H1 (cell line): ENCODE measurements around the gene CEP104. TPM values are rescaled to one million over a fixed set of nuclear protein-coding genes. Genes with fewer than 3 reads are reported as not detected.

Experiments used
- CTCF ChIA-PET: fragments of 300-600 bp; sonication (Branson Sonifier 250); formaldehyde crosslinking; loops from one replicate; lab custom pipeline; 2021; ENCODE audit not compliant: partially characterized antibody; lab: Charles Lee
- POLR2A ChIA-PET: fragments of 300-600 bp; sonication (Branson Sonifier 250); formaldehyde crosslinking; loops from one replicate; lab custom pipeline; 2021; ENCODE audit warnings: inconsistent platforms; ENCODE audit not compliant: partially characterized antibody; lab: Charles Lee
- DNase-seq, 2 experiments: peaks; one replicate each; pipeline versions ENCODE4 v3.0.0 to v3.0.0-alpha.2; 2010 to 2022; ENCODE audit warnings: low spot score in 2 of 2, low read depth in 1 of 2, mixed read lengths in 1 of 2
- FAIRE-seq: peaks from 2 replicates; lab custom pipeline; 2011; peaks lifted over from hg19 to GRCh38; lab: Jason Lieb, UNC
- H2AFZ ChIP-seq: 2 replicates; pipeline ENCODE4 v1.8.1; 2012; ENCODE audit warnings: low read length, inconsistent platforms
- H2AK5ac ChIP-seq: 2 replicates; pipeline ENCODE4 v1.6.1; 2013; ENCODE audit warnings: low read depth, low read length
- H2BK120ac ChIP-seq: replicated peaks from 2 replicates; pipeline ENCODE3; 2013; ENCODE audit warnings: low read depth, low read length, inconsistent platforms
- H2BK12ac ChIP-seq: 2 replicates; pipeline ENCODE4 v1.6.1; 2013; ENCODE audit warnings: low read depth, low read length
- H2BK15ac ChIP-seq: 2 replicates; pipeline ENCODE4 v1.6.1; 2013; ENCODE audit warnings: low read length
- H2BK20ac ChIP-seq: 2 replicates; pipeline ENCODE4 v1.6.1; 2013; ENCODE audit warnings: low read length
- H2BK5ac ChIP-seq: 2 replicates; pipeline ENCODE4 v1.6.1; 2013; ENCODE audit warnings: low read depth, low read length
- H3K14ac ChIP-seq: 2 replicates; pipeline ENCODE4 v1.6.1; 2013; ENCODE audit warnings: inconsistent platforms; ENCODE audit not compliant: insufficient read length
- H3K18ac ChIP-seq: 2 replicates; pipeline ENCODE4 v1.6.1; 2013; ENCODE audit warnings: low read length; ENCODE audit errors: extremely low read depth
- H3K23ac ChIP-seq: 2 replicates; pipeline ENCODE4 v1.6.1; 2013; ENCODE audit warnings: inconsistent platforms; ENCODE audit not compliant: insufficient read length
- H3K23me2 ChIP-seq: 2 replicates; pipeline ENCODE4 v1.6.1; 2013; ENCODE audit warnings: low read depth, low read length
- H3K27ac ChIP-seq: 2 replicates; pipeline ENCODE4 v1.6.1; 2011; ENCODE audit warnings: low read depth, low read length, inconsistent platforms
- H3K27me3 ChIP-seq, 4 experiments: replicated peaks in 1 of 4; 1 replicate in 1 of 4; 2 replicates in 3 of 4; pipeline versions ENCODE4 v1.6.1 to v1.8.1; 2011 to 2013; ENCODE audit warnings: low read length in 3 of 4, mild to moderate bottlenecking in 3 of 4, inconsistent platforms in 2 of 4, mixed read lengths in 2 of 4, moderate library complexity in 1 of 4; ENCODE audit not compliant: control insufficient read depth in 3 of 4, insufficient read depth in 3 of 4; ENCODE audit errors: extremely low read depth in 1 of 4
- H3K36me3 ChIP-seq, 4 experiments: 2 replicates each; pipeline versions ENCODE4 v1.6.1 to v1.8.1; 2011 to 2013; ENCODE audit warnings: mild to moderate bottlenecking in 4 of 4, low read length in 3 of 4, moderate library complexity in 2 of 4, control low read depth in 1 of 4, inconsistent platforms in 1 of 4; ENCODE audit not compliant: insufficient read depth in 4 of 4, control insufficient read depth in 2 of 4
- H3K4ac ChIP-seq: replicated peaks from 2 replicates; pipeline ENCODE3; 2013; ENCODE audit warnings: low read length, low read depth, mixed read lengths, inconsistent platforms; ENCODE audit not compliant: insufficient read length
- H3K4me1 ChIP-seq, 4 experiments: replicated peaks in 1 of 4; 1 replicate in 1 of 4; 2 replicates in 3 of 4; pipeline versions ENCODE4 v1.6.1 to v1.8.1; 2011 to 2013; ENCODE audit warnings: low read length in 3 of 4, inconsistent platforms in 2 of 4, mixed read lengths in 1 of 4; ENCODE audit not compliant: insufficient read depth in 4 of 4, control insufficient read depth in 3 of 4
- H3K4me2 ChIP-seq, 2 experiments: 2 replicates each; pipeline versions ENCODE4 v1.6.1 to v1.8.1; 2011 to 2013; ENCODE audit warnings: low read depth in 2 of 2, low read length in 2 of 2, control low read depth in 1 of 2, inconsistent platforms in 1 of 2, mild to moderate bottlenecking in 1 of 2; ENCODE audit not compliant: insufficient read depth in 1 of 2
- H3K4me3 ChIP-seq, 4 experiments: fragments of 200-600, 300-600 bp in 1 of 4; sonication (generic), shearing (Covaris generic), sonication (Bioruptor Twin) in 1 of 4; 2 replicates each; pipeline versions ENCODE4 v1.5.1 to v1.8.1; 2011 to 2016; ENCODE audit warnings: low read length in 4 of 4, low read depth in 3 of 4, control low read depth in 2 of 4, inconsistent platforms in 2 of 4, mild to moderate bottlenecking in 2 of 4, mixed read lengths in 1 of 4, moderate library complexity in 1 of 4; ENCODE audit not compliant: insufficient read depth in 2 of 4; ENCODE audit errors: extremely low read depth in 1 of 4
- H3K56ac ChIP-seq: replicated peaks from 2 replicates; pipeline ENCODE3; 2013; ENCODE audit warnings: low read depth, mild to moderate bottlenecking, mixed read lengths, low read length, inconsistent platforms; ENCODE audit not compliant: insufficient read length
- H3K79me1 ChIP-seq: 2 replicates; pipeline ENCODE4 v1.6.1; 2013; ENCODE audit warnings: low read depth, low read length, control low read depth
- H3K79me2 ChIP-seq, 2 experiments: 2 replicates each; pipeline versions ENCODE4 v1.6.1 to v1.8.1; 2012 to 2013; ENCODE audit warnings: low read length in 2 of 2, mild to moderate bottlenecking in 2 of 2, inconsistent platforms in 1 of 2; ENCODE audit not compliant: insufficient read depth in 2 of 2, control insufficient read depth in 1 of 2
- H3K9ac ChIP-seq, 4 experiments: replicated peaks in 1 of 4; 1 replicate in 1 of 4; 2 replicates in 3 of 4; pipeline versions ENCODE4 v1.6.1 to v1.8.1; 2011 to 2013; ENCODE audit warnings: low read depth in 3 of 4, low read length in 3 of 4, control low read depth in 2 of 4, mild to moderate bottlenecking in 2 of 4, moderate library complexity in 2 of 4, inconsistent platforms in 1 of 4; ENCODE audit errors: extremely low read depth in 1 of 4
- H3K9me3 ChIP-seq, 2 experiments: 2 replicates each; pipeline versions ENCODE4 v1.6.1 to v1.8.1; 2012 to 2013; ENCODE audit warnings: mild to moderate bottlenecking in 2 of 2, moderate library complexity in 2 of 2, control low read depth in 1 of 2, inconsistent platforms in 1 of 2, low read depth in 1 of 2, low read length in 1 of 2, mixed read lengths in 1 of 2; ENCODE audit not compliant: insufficient read depth in 2 of 2
- H4K20me1 ChIP-seq, 2 experiments: replicated peaks in 1 of 2; 2 replicates each; pipeline versions ENCODE3 to v1.8.1; 2011 to 2013; ENCODE audit warnings: inconsistent platforms in 2 of 2, low read length in 2 of 2, mild to moderate bottlenecking in 1 of 2; ENCODE audit not compliant: insufficient read depth in 2 of 2, control insufficient read depth in 1 of 2
- H4K5ac ChIP-seq: 2 replicates; pipeline ENCODE4 v1.6.1; 2013; ENCODE audit warnings: low read length, low read depth, mixed read lengths, inconsistent platforms; ENCODE audit not compliant: insufficient read length
- H4K8ac ChIP-seq: 2 replicates; pipeline ENCODE4 v1.8.0; 2013; ENCODE audit warnings: mild to moderate bottlenecking, moderate library complexity, low read length, inconsistent platforms; ENCODE audit not compliant: insufficient read depth; ENCODE audit errors: extremely low read depth
- H4K91ac ChIP-seq: replicated peaks from 2 replicates; pipeline ENCODE3; 2013; ENCODE audit warnings: low read length, mixed read lengths, inconsistent platforms; ENCODE audit not compliant: insufficient read length
- CBX5 ChIP-seq: fragments of 300-800, 300-1000 bp; sonication (generic); IDR thresholded peaks from 2 replicates; pipeline ENCODE4 v1.7.1; 2016; ENCODE audit warnings: antibody characterized with exemption, low read length, low read depth
- MAX ChIP-seq: IDR thresholded peaks from 2 replicates; pipeline ENCODE4 v1.6.1; 2012; ENCODE audit warnings: inconsistent platforms
- WGBS, 2 experiments: shearing (Covaris generic) in 1 of 2; methylation state at CpG; one replicate each; pipeline versions ENCODE4 v1.1.6 to v1.1.7; 2013 to 2015; ENCODE audit warnings: low lambda C conversion rate in 2 of 2, mixed read lengths in 2 of 2, inconsistent platforms in 1 of 2, low coverage in 1 of 2, missing lambda C conversion rate in 1 of 2; ENCODE audit not compliant: insufficient replicate concordance in 2 of 2, insufficient coverage in 1 of 2, insufficient read length in 1 of 2; ENCODE audit errors: extremely low coverage in 1 of 2, missing lambda C conversion rate in 1 of 2; 5-methylcytosine and 5-hydroxymethylcytosine counted together
- polyA plus RNA-seq, 7 experiments: library from polyadenylated mRNA; depleted of rRNA in 3 of 7; stranded (reverse) in 5 of 7; unstranded in 2 of 7; fragments of >200 nt in 5 of 7; fragments of 200-250 nt in 2 of 7; gene quantifications; 1 replicate in 5 of 7; 2 replicates in 1 of 7; 4 replicates in 1 of 7; pipeline versions ENCODE4 v1.2.1 to v1.2.3, GENCODE V29; 2011 to 2013; ENCODE audit warnings: missing spikeins in 2 of 7, mixed read lengths in 2 of 7
- total RNA-seq: library from RNA; stranded (reverse); fragmentation: NEBNext Ultra II Directional; extraction: Animal tissue kit (Norgen Biotek cat#: 25700); gene quantifications from 2 replicates; pipeline ENCODE4 v1.2.1, GENCODE V29; 2021

CEP104 gene
- total and polyA plus RNA-seq, 2 of the 8 experiments (the other 6 are each of a cell fraction or from before 2014, with no cell fraction given) = 8.0 to 43.9 TPM

GRCh38 chr1:3879099-3879498 is 22.1 kb upstream of the CEP104 start:
- no peak overlapping the region for H3K9ac ChIP-seq
- H3K23ac ChIP-seq = no peak overlapping the region
- H3K79me2 ChIP-seq = no peaks in the 10 kb centered on the region
- H2BK20ac ChIP-seq = no peak overlapping the region
- no peaks in the 10 kb centered on the region for H3K4me1 ChIP-seq
- no peak overlapping the region for H2AFZ ChIP-seq
- no peak overlapping the region for H4K8ac ChIP-seq
- H2BK15ac ChIP-seq = no peak overlapping the region
- CTCF ChIA-PET = interaction anchor here (1.3 to 1.4 kb wide), 2 partner anchors 8 to 10 kb away, joined by 3 to 5 read pairs; no protein-coding TSS in a partner anchor
- 91% methylated on average over 7 of the region's 7 CpGs; no CpG with 5 or more reads in 1 of the 2 experiments for WGBS, 2 experiments
- H2BK5ac ChIP-seq = no peak overlapping the region
- H4K91ac ChIP-seq = no peak overlapping the region
- H3K79me1 ChIP-seq = no peaks in the 10 kb centered on the region
- H3K4ac ChIP-seq = no peak overlapping the region
- POLR2A ChIA-PET = no interaction called here
- no peak overlapping the region for H4K5ac ChIP-seq
- DNase-seq (no peak), FAIRE-seq (no peak)
- H3K36me3 ChIP-seq = peaks cover 0 to 2% (median 0%) of the 10 kb centered on the region in 4 experiments; a peak in 2 of 8 replicates
- H2BK12ac ChIP-seq = no peak overlapping the region
- H3K14ac ChIP-seq = no peak overlapping the region
- no peak overlapping the region for H2BK120ac ChIP-seq
- no peak overlapping the region for H3K4me3 ChIP-seq
- H2AK5ac ChIP-seq = no peak overlapping the region
- no peaks in the 10 kb centered on the region for H3K27me3 ChIP-seq
- TF ChIP-seq CBX5 (0 out of 2 replicates have a peak, but pooled peaks have one; percentile 53), MAX (no peak)
- peaks cover 0 to 2% of the 10 kb centered on the region in 2 experiments for H4K20me1 ChIP-seq
- peaks cover 0 to 9% of the 10 kb centered on the region in 2 experiments; a peak in 2 of 4 replicates for H3K9me3 ChIP-seq
- H3K18ac ChIP-seq = no peak overlapping the region
- H3K23me2 ChIP-seq = no peaks in the 10 kb centered on the region
- no peak overlapping the region for H3K56ac ChIP-seq
- no peak overlapping the region for H3K27ac ChIP-seq
- no peak overlapping the region for H3K4me2 ChIP-seq
